Nephron progenitor cell (in vitro differentiated cells): ENCODE measurements around the gene SIMC1.
A peak's percentile ranks its signal among the peaks of the same experiment; 100 is the strongest.

Experiments used
- DNase-seq: peaks from one replicate; pipeline ENCODE4 v3.0.0; 2021
- H3K27ac Mint-ChIP-seq: 2 replicates; pipeline ENCODE4 v1.8.0; 2021; ENCODE audit warnings: mild to moderate bottlenecking, moderate library complexity, mixed read lengths
- H3K27me3 Mint-ChIP-seq: 2 replicates; pipeline ENCODE4 v1.8.0; 2021; ENCODE audit warnings: mild to moderate bottlenecking, low read depth, mixed read lengths; ENCODE audit not compliant: poor library complexity
- H3K36me3 Mint-ChIP-seq: 2 replicates; pipeline ENCODE4 v1.8.0; 2021; ENCODE audit warnings: low read depth, mixed read lengths
- H3K4me1 Mint-ChIP-seq: 2 replicates; pipeline ENCODE4 v1.8.0; 2021; ENCODE audit warnings: mixed read lengths
- H3K4me3 Mint-ChIP-seq: 2 replicates; pipeline ENCODE4 v1.8.0; 2021; ENCODE audit warnings: mild to moderate bottlenecking, moderate library complexity, mixed read lengths
- H3K9me3 Mint-ChIP-seq: 2 replicates; pipeline ENCODE4 v1.8.0; 2021; ENCODE audit warnings: mild to moderate bottlenecking, moderate library complexity, mixed read lengths
- CTCF ChIP-seq: fragments of 200-600 bp; sonication (generic); IDR thresholded peaks from 2 replicates; pipeline ENCODE4 v1.5.0; 2021; ENCODE audit warnings: antibody characterized with exemption

SIMC1 gene

GRCh38 chr5:176386491-176386890 lies 148.3 kb downstream of the SIMC1 start:
- Mint-ChIP-seq H3K4me3 (peak overlapping the region; percentile 100), H3K4me1 (peaks cover 27% of the 10 kb centered on the region), H3K27ac (no peak overlapping the region), H3K9me3 (no peaks in the 10 kb centered on the region), H3K27me3 (no peaks in the 10 kb centered on the region), H3K36me3 (peaks cover 34% of the 10 kb centered on the region)
- no peak for TF ChIP-seq CTCF
- DNase-seq: no peak

GRCh38 chr5:176387384-176387925 lies 149.2 kb downstream of the SIMC1 start:
- peak overlapping the region; percentile 93 for H3K27ac Mint-ChIP-seq
- no peak for DNase-seq
- peak overlapping the region; percentile 100 for H3K4me3 Mint-ChIP-seq
- H3K4me1 Mint-ChIP-seq: peaks cover 27% of the 10 kb centered on the region
- H3K36me3 Mint-ChIP-seq: peaks cover 33% of the 10 kb centered on the region
- no peaks in the 10 kb centered on the region for H3K9me3 Mint-ChIP-seq
- TF ChIP-seq CTCF: no peak
- H3K27me3 Mint-ChIP-seq: no peaks in the 10 kb centered on the region

DNA sequence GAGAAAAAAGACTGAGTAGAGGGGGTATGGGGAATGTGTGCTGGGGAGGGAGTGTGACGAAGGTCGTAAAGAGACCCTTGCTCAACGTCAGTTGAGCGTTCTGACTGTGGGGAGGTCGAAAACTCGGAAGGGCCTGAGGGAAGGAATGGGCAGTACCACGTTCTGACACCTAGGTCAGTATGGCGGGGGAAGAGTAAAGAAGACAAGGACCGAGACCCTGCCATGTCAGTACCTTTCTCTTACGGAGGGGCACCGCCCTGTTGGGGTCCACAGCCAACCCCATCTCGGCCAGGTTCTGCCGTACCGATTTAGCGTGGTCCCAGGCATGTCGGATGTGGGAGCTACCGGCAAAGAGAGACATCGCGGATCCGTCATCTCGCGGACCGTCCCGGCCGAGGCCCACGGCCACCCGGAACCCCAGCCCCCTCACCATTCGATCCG lies 149.8 kb downstream of the SIMC1 start:
- Mint-ChIP-seq H3K36me3 (peaks cover 31% of the 10 kb centered on the region), H3K27ac (peak overlapping the region; percentile 100), H3K27me3 (no peaks in the 10 kb centered on the region), H3K4me1 (peaks cover 27% of the 10 kb centered on the region), H3K4me3 (peak overlapping the region; percentile 100), H3K9me3 (no peaks in the 10 kb centered on the region)
- no peak for TF ChIP-seq CTCF
- peak; percentile 32 for DNase-seq

- peak within 1 kb of the TSS; percentile 100 for H3K27ac Mint-ChIP-seq
- no peak for TF ChIP-seq CTCF
Measured at GRCh38 chr5:176388444-176389134, 150.4 kb downstream of the SIMC1 start, which contains the start of the genes HIGD2A and NOP16. Gene HIGD2A (plus strand): TSS chr5:176388751. CDS start chr5:176388820, 69 bp downstream. Gene NOP16 (minus strand): TSS chr5:176388598. CDS start chr5:176388539, 59 bp downstream.

GRCh38 chr5:176389135-176390123 lies 151.2 kb downstream of the SIMC1 start:
- no peak for TF ChIP-seq CTCF
- no peak for DNase-seq
- Mint-ChIP-seq H3K9me3 (no peaks in the 10 kb centered on the region), H3K36me3 (peaks cover 31% of the 10 kb centered on the region), H3K27ac (peak overlapping the region; percentile 100), H3K27me3 (no peaks in the 10 kb centered on the region), H3K4me3 (peak overlapping the region; percentile 100), H3K4me1 (peaks cover 34% of the 10 kb centered on the region)

More at GRCh38 chr5:176388444-176389134, 150.4 kb downstream of the SIMC1 start, which contains the start of the genes HIGD2A and NOP16:
- H3K27me3 Mint-ChIP-seq: no peaks in the 10 kb centered on the region
- DNase-seq: peak; percentile 99
- no peaks in the 10 kb centered on the region for H3K9me3 Mint-ChIP-seq
- peaks cover 31% of the 10 kb centered on the region for H3K36me3 Mint-ChIP-seq
- peaks cover 30% of the 10 kb centered on the region for H3K4me1 Mint-ChIP-seq
- peak within 1 kb of the TSS; percentile 100 for H3K4me3 Mint-ChIP-seq
